ENCODE measurements around the gene GDI1. TPM values are rescaled to one million over a fixed set of nuclear protein-coding genes. Genes with fewer than 3 reads are reported as not detected.

GDI1 gene
- total RNA-seq = 74.0 and 80.7 TPM in 2 replicates

GRCh38 chrX:154436983-154437752 is at the start of gene GDI1:
Gene GDI1, plus strand, starts transcription at chrX:154437154. Its CDS starts 101 bp downstream, at chrX:154437255.

DNA sequence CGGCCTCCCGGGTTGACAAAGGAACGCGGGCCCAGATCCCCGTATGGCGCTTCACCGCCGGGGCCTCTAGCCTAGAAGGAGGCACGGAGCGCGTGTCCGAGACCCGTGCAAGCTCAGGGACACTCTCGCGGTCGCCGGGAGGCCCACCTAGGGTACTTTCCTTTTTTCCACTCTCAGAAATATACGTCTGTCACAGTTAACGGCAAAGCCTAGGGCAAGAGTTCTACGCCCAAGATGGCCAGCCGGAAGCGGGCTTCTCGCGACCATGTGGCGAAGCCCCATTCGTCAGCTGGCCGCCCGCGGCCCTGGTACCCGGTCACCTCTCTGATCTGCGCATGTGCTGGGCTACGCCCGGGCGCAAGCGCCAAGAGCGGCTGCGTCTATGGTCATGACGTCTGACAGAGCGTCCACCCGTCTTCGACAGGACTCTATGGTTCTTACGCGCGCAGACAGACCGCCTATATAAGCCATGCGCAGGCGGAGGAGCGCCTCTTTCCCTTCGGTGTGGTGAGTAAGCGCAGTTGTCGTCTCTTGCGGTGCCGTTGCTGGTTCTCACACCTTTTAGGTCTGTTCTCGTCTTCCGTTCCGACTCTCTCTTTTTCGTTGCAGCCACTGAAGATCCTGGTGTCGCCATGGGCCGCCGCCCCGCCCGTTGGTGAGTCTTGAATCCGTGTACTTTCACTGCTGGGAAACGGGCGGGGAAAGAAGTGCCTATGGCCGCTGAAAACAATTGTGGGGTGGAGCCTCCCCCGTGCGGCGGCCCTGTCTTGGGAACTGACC is 38.9 kb upstream of the GDI1 start, which contains the start of gene RPL10:
Gene RPL10 (plus strand): TSS at position 490 of the 780 bp plus-strand sequence. CDS start 143 bp downstream, at position 633.

GRCh38 chrX:154409222-154409871 is 27.6 kb upstream of the GDI1 start, which contains the start of gene DNASE1L1:
Gene DNASE1L1, minus strand, starts transcription at chrX:154409254. Its CDS starts 3,686 bp downstream, at chrX:154405568.

GRCh38 chrX:154428176-154429171 is 8.5 kb upstream of the GDI1 start, which contains the start of gene ATP6AP1:
Gene ATP6AP1, plus strand, starts transcription at chrX:154428677. Its CDS starts 16 bp downstream, at chrX:154428693.

DNA sequence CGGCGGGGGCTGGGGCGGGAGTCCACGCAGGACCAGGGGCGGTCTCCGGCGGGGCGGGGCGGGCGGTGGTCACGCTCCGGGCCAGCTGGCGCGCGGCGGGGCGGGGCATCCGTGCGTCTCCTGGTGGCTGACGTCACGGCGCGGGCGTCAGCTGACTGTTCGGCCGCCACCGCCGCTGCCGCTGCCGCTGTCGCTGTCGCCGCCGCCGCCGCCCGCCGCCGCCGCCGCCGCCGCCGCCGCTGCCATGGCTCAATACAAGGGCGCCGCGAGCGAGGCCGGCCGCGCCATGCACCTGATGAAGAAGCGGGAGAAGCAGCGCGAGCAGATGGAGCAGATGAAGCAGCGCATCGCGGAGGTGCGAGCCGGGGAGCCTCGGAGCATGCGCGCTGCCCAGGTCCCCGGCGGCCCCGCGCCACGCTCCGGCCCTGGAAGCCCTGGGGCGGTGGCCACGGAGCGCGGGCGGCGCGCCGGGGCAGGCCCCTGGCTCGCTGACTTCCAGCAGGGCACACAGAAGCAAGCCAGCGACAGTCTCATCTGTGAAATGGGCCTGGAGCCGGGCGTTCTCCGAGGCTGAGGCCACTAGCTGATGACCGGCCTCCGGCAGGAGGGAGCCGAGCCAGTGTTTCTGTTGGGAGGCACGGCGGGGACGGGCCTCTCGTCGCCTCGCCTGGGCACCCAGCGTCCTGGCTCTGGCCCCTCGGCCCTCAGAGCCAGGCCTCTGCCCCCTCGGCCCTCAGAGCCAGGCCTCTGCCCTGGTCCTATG is 7.2 kb downstream of the GDI1 start, which contains the start of gene FAM50A:
Gene FAM50A (plus strand): TSS at position 150 of the 763 bp plus-strand sequence. CDS start 95 bp downstream, at position 245.

DNA sequence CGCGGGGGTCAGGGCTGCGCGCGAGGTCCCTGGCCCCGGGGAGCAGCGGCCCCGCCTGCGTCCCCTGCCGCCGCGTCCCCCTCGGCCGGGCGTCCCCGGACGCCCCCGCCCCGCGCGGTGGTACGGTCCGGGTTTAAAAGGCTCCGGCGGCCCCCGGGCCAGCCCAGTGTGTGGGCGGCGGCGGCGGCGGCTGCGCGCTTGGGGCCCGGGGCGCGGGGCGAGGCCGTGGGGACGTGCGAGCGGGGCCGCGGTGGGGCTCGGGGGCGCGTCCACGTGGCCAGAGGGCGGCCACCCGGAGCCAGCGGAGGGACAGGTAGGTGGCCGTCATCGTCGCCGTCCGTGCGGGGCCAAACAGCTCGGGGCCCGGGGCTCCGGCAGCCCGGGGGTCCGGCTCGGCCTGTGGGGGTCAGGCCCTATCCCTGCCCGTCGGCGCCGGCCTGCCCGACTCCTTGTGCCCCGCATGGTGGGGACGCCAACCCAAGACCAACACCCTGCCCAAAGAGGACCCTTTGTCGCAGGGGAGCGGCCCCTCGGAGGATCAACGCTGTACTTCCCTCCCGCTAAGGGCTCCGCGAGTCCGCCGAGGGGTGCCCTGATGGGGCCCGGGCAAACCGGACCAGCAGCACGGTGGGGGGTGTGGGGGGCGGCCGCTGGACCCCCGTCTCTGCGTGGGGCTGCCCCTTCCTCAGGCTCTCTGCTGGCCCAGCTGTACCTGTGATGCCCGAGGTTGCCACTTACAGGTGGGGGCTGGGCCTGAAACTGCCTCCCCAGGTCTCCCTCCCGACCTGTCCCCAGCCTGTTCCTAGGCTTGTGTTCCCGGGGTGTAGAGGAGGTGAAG is 21.4 kb downstream of the GDI1 start, which contains the start of gene PLXNA3:
Gene PLXNA3 (plus strand): TSS at position 166 of the 838 bp plus-strand sequence. CDS start 1,903 bp downstream, outside the sequence.

GRCh38 chrX:154478728-154479622 is 42.0 kb downstream of the GDI1 start, which contains the start of gene LAGE3:
Gene LAGE3, minus strand, starts transcription at chrX:154479281. Its CDS starts 366 bp downstream, at chrX:154478915.

DNA sequence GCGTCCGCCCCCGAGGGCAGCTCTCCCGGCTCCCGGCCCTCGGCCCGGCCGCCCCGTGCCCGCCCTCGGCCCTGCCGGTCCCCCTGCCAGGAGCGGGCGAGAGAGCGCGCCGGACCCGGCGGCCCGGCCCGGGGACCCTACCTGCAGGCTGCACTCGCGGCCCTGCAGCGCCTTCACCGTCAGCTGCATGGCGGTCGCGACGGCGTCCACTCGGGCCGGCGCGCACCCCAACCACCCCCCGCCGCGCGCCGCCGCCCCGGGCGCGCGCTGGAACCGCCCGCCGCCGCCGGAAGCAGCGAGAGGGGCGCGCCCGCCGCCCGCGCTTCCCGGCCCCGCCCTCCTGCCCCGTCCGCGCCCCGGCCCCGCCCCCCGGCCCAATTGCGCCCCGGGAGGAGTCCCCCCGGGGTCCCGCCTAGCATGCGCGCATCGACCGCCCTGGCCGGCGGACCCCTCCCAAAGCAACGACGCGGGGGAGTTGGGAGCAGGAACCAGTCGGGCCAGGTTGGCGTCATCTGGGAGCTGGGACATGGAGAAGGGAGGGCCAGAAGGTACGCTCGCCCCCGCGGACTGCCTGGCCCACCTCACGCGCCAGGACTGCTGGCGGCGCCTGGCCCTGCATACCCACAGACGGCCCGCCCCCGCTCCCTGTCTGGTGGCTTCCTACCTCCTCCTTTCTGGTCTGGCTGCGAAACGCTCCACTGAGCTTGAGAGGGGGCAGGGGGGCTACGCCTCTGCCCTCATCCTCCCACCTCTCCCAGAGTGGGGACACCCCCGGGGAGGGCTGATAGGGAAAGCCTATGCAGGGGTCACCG is 49.6 kb downstream of the GDI1 start, which contains the start of gene UBL4A:
Gene UBL4A (minus strand): TSS at position 220 of the 812 bp plus-strand sequence. CDS start 31 bp downstream, at position 189.

GRCh38 chrX:154490414-154491083 is 53.6 kb downstream of the GDI1 start, which contains the start of gene SLC10A3:
Gene SLC10A3, minus strand, starts transcription at chrX:154490629. Its CDS starts 1,689 bp downstream, at chrX:154488940.

Other genes starting within 250 kb of the GDI1 start
- gene OPN1MW2, start 217.4 kb upstream of the GDI1 start, total RNA-seq = not detected in 2 replicates
- gene OPN1MW3, start 179.6 kb upstream of the GDI1 start, total RNA-seq = not detected in 2 replicates
- not detected in 2 replicates for gene TEX28, start 142.0 kb upstream of the GDI1 start, total RNA-seq
- not detected in 2 replicates for gene TKTL1, start 141.4 kb upstream of the GDI1 start, total RNA-seq
- 2,491 and 2,888 TPM in 2 replicates for gene FLNA, start 62.5 kb upstream of the GDI1 start, total RNA-seq
- gene EMD, start 57.9 kb upstream of the GDI1 start, total RNA-seq = 53.0 and 59.8 TPM in 2 replicates
- 5,163 and 5,241 TPM in 2 replicates for gene RPL10, start 38.8 kb upstream of the GDI1 start, total RNA-seq
- gene DNASE1L1, start 27.9 kb upstream of the GDI1 start, total RNA-seq = 32.3 and 68.7 TPM in 2 replicates
- gene TAFAZZIN, start 25.6 kb upstream of the GDI1 start, total RNA-seq = 23.5 and 31.4 TPM in 2 replicates
- gene ATP6AP1, start 8.5 kb upstream of the GDI1 start, total RNA-seq = 45.0 and 81.4 TPM in 2 replicates
- 34.7 and 46.1 TPM in 2 replicates for gene FAM50A, start 7.0 kb downstream of the GDI1 start, total RNA-seq
- 19.6 and 26.1 TPM in 2 replicates for gene PLXNA3, start 21.1 kb downstream of the GDI1 start, total RNA-seq
- gene LAGE3, start 42.1 kb downstream of the GDI1 start, total RNA-seq = 18.4 and 23.7 TPM in 2 replicates
- gene UBL4A, start 49.5 kb downstream of the GDI1 start, total RNA-seq = 49.4 and 62.1 TPM in 2 replicates
- 25.7 and 33.6 TPM in 2 replicates for gene SLC10A3, start 53.5 kb downstream of the GDI1 start, total RNA-seq
- 28.8 and 51.0 TPM in 2 replicates for gene FAM3A, start 79.1 kb downstream of the GDI1 start, total RNA-seq
- gene G6PD, start 109.7 kb downstream of the GDI1 start, total RNA-seq = 70.2 and 95.5 TPM in 2 replicates
- gene IKBKG, start 110.5 kb downstream of the GDI1 start, total RNA-seq = 15.5 and 17.6 TPM in 2 replicates
- not detected in 2 replicates for gene CTAG1A, start 148.0 kb downstream of the GDI1 start, total RNA-seq
- not detected in 2 replicates for gene CTAG1B, start 182.1 kb downstream of the GDI1 start, total RNA-seq
- 2.8 TPM in 1 of 2 replicates, not detected in the other for gene CTAG2, start 216.4 kb downstream of the GDI1 start, total RNA-seq